ENCODE data around the gene CEP57L1.

- TF ChIP-seq CTCF (IDR thresholded peaks at IDR 0.05) (no peak), POLR2AphosphoS5 (IDR thresholded peaks at IDR 0.05) (no peak), EP300 (IDR thresholded peaks at IDR 0.05) (no peak)
Observed at GRCh38 chr6:109079981-109080380, 15.3 kb upstream of the CEP57L1 start.

Data from suprapubic skin (tissue), 4 donors.